ENCODE results near the gene SGPP2. TPM values are rescaled to one million over a fixed set of nuclear protein-coding genes. Genes with fewer than 3 reads are reported as not detected.

SGPP2 gene
- polyA plus RNA-seq, 3 donors: not detected

DNA sequence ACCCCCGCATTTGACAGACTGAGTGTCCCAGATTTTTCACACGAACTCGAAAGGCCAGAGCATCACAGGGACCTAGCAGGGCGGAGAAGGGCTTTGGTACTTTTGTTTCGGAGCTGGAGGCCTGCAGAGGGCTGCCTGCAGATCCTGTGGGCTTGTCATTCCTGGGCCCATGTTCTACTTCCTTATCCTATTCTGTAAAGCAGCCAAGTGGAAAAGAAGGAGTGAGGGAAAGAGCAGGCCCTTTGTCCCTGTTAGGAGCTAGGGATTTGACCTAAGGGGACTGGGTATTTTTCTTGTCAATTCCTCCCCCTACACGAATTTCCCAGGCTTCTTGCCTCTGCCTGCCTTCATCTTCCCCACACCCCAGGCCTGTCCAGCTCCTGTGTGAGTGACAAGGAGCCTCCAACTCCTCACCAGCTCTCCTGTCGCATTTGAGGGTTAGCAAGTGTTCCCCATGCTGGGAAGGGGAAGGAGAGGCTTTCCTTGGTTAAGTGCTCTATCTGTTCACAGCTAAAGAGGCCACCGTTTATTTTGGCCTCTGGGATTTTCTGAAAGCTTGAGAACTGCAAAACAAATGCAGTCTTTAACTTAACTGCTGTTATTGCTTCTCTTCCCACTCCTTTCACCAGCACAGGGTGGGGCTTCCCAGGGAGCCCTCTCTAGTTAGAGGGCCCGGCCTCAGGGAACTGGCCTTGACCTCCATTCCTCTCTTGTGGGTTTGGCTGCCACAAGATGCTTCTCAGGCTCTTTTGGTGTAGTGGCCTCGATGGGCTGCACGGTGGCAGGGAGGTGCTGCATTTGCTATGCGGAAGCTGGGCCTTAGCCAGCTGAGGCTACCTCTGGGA is 61.2 kb downstream of the SGPP2 start:
- H3K27me3 ChIP-seq (ENCODE audit: control insufficient read depth in 2 of 2, insufficient read depth in 2 of 2, low read length in 2 of 2): peaks cover 18 to 21% of the 10 kb centered on the region in 2 donors
- H3K36me3 ChIP-seq (replicated peaks in 1 of 2; ENCODE audit: control insufficient read depth in 1 of 2, insufficient read depth in 2 of 2, low read length in 2 of 2): no peaks in the 10 kb centered on the region
- H3K27me3 Mint-ChIP-seq (ENCODE audit: low read depth in 3 of 3): peaks cover 19 to 30% (median 23%) of the 10 kb centered on the region in 3 donors
- DNase-seq: no peak
- no peaks in the 10 kb centered on the region for H3K79me2 ChIP-seq (ENCODE audit: insufficient read depth, low read length)
- no peaks in the 10 kb centered on the region for H3K9me3 Mint-ChIP-seq
- peak overlapping the region in 1 of 7 donors; percentile 52 for H3K27ac Mint-ChIP-seq
- no peak overlapping the region for H3K4me3 ChIP-seq (replicated peaks in 1 of 3; ENCODE audit: low read depth in 2 of 3, low read length in 3 of 3)
- no peaks in the 10 kb centered on the region for H3K9me3 ChIP-seq (replicated peaks in 1 of 2; ENCODE audit: control insufficient read depth in 1 of 2, insufficient read depth in 1 of 2, low read length in 2 of 2)
- no peaks in the 10 kb centered on the region for H4K20me1 ChIP-seq (ENCODE audit: insufficient read depth, low read length)
- WGBS (ENCODE audit: insufficient coverage): 94% methylated on average over 6 of the region's 12 CpGs
- TF ChIP-seq, protein P1, sequence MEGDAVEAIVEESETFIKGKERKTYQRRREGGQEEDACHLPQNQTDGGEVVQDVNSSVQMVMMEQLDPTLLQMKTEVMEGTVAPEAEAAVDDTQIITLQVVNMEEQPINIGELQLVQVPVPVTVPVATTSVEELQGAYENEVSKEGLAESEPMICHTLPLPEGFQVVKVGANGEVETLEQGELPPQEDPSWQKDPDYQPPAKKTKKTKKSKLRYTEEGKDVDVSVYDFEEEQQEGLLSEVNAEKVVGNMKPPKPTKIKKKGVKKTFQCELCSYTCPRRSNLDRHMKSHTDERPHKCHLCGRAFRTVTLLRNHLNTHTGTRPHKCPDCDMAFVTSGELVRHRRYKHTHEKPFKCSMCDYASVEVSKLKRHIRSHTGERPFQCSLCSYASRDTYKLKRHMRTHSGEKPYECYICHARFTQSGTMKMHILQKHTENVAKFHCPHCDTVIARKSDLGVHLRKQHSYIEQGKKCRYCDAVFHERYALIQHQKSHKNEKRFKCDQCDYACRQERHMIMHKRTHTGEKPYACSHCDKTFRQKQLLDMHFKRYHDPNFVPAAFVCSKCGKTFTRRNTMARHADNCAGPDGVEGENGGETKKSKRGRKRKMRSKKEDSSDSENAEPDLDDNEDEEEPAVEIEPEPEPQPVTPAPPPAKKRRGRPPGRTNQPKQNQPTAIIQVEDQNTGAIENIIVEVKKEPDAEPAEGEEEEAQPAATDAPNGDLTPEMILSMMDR (IDR thresholded peaks at IDR 0.05): no peak
- intact Hi-C loops (cut with micrococcal nuclease): loop anchor here in 1 of 2 donors (10.0 kb wide), 1 partner anchor 171 kb away; no protein-coding TSS in a partner anchor
- H3K4me1 ChIP-seq (ENCODE audit: control insufficient read depth in 1 of 2, insufficient read depth in 2 of 2, low read length in 2 of 2): no peaks in the 10 kb centered on the region
- H2AFZ ChIP-seq (ENCODE audit: insufficient read depth, low read depth, low read length, poor library complexity, severe bottlenecking): no peak overlapping the region
- H3K4me3 Mint-ChIP-seq: no peak overlapping the region
- H3K27ac ChIP-seq (ENCODE audit: low read depth in 1 of 2, low read length in 2 of 2): no peak overlapping the region
- H3K9ac ChIP-seq (ENCODE audit: insufficient read depth, low read length, poor library complexity, severe bottlenecking): no peak overlapping the region
- H3K4me2 ChIP-seq (replicated peaks; ENCODE audit: extremely low read depth, low read length, poor library complexity, severe bottlenecking): no peak overlapping the region
- no peaks in the 10 kb centered on the region for H3K36me3 Mint-ChIP-seq
- no peaks in the 10 kb centered on the region for H3K4me1 Mint-ChIP-seq

- Histone ChIP-seq H3K27me3 (ENCODE audit: control insufficient read depth in 2 of 2, insufficient read depth in 2 of 2, low read length in 2 of 2) (no peaks in the 10 kb centered on the region), H3K27ac (ENCODE audit: low read depth in 1 of 2, low read length in 2 of 2) (no peak overlapping the region), H4K20me1 (ENCODE audit: insufficient read depth, low read length) (no peaks in the 10 kb centered on the region), H3K9me3 (replicated peaks in 1 of 2; ENCODE audit: control insufficient read depth in 1 of 2, insufficient read depth in 1 of 2, low read length in 2 of 2) (peaks cover 5 to 8% of the 10 kb centered on the region in 2 donors), H3K9ac (ENCODE audit: insufficient read depth, low read length, poor library complexity, severe bottlenecking) (no peak overlapping the region), H3K4me2 (replicated peaks; ENCODE audit: extremely low read depth, low read length, poor library complexity, severe bottlenecking) (no peak overlapping the region), H3K79me2 (ENCODE audit: insufficient read depth, low read length) (no peaks in the 10 kb centered on the region), H3K4me1 (ENCODE audit: control insufficient read depth in 1 of 2, insufficient read depth in 2 of 2, low read length in 2 of 2) (no peaks in the 10 kb centered on the region), H3K4me3 (replicated peaks in 1 of 3; ENCODE audit: low read depth in 2 of 3, low read length in 3 of 3) (no peak overlapping the region), H3K36me3 (replicated peaks in 1 of 2; ENCODE audit: control insufficient read depth in 1 of 2, insufficient read depth in 2 of 2, low read length in 2 of 2) (no peaks in the 10 kb centered on the region), H2AFZ (ENCODE audit: insufficient read depth, low read depth, low read length, poor library complexity, severe bottlenecking) (no peak overlapping the region)
- Mint-ChIP-seq H3K27me3 (ENCODE audit: low read depth in 3 of 3) (peaks cover 1 to 5% (median 3%) of the 10 kb centered on the region in 3 donors), H3K27ac (no peak overlapping the region), H3K36me3 (no peaks in the 10 kb centered on the region), H3K4me1 (no peaks in the 10 kb centered on the region), H3K9me3 (peaks cover 5 to 19% (median 12%) of the 10 kb centered on the region in 7 donors), H3K4me3 (no peak overlapping the region)
- TF ChIP-seq, protein P1 (IDR thresholded peaks at IDR 0.05): no peak
- intact Hi-C loops (cut with micrococcal nuclease): no loop called here
- no peak for DNase-seq
These were observed 65.8 kb downstream of the SGPP2 start for GRCh38 chr2:222490131-222490530.
